Prostate gland (tissue), 2 donors: Measurements from ENCODE around the gene ACADSB.

Experiments used
- POLR2A ChIP-seq: fragments of 450-650 bp; IDR thresholded peaks from one replicate; pipeline ENCODE4 v1.6.1; 2016; ENCODE audit warnings: antibody characterized with exemption, mild to moderate bottlenecking
- POLR2AphosphoS5 ChIP-seq: sonication (generic); formaldehyde crosslinking; IDR thresholded peaks from one replicate; pipeline ENCODE4 v1.6.1; 2017; ENCODE audit warnings: antibody characterized with exemption
- TF ChIP-seq, protein P1 (sequence below), 4 experiments: fragments of 200-600 bp in 2 of 4; fragments of 450-650 bp in 2 of 4; sonication (generic) in 2 of 4; IDR thresholded peaks; 1 replicate in 3 of 4; 2 replicates in 1 of 4; pipeline ENCODE4 v1.5.1; 2016 to 2019; ENCODE audit warnings: antibody characterized with exemption in 4 of 4, mild to moderate bottlenecking in 2 of 4, moderate library complexity in 2 of 4

DNA sequence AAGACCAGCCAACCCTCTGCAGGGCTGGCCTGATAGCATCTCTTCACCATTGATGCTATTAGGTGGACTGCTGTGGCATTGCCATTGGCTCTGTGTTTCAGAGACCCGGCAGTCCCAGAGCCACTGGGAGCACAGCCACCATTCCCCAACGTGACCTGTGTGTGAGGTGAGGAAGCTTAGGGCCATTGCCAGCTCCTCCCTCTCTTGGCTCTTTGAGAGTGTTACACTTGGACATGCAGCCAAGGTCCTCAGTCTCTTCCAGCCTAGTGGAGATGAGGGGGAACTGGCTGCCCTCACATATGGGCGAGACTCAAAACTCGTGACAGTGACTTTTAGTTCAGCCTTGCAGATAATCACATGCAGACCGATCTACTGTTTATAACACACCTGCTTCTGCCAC lies 87.6 kb downstream of the ACADSB start:
- TF ChIP-seq, protein P1, sequence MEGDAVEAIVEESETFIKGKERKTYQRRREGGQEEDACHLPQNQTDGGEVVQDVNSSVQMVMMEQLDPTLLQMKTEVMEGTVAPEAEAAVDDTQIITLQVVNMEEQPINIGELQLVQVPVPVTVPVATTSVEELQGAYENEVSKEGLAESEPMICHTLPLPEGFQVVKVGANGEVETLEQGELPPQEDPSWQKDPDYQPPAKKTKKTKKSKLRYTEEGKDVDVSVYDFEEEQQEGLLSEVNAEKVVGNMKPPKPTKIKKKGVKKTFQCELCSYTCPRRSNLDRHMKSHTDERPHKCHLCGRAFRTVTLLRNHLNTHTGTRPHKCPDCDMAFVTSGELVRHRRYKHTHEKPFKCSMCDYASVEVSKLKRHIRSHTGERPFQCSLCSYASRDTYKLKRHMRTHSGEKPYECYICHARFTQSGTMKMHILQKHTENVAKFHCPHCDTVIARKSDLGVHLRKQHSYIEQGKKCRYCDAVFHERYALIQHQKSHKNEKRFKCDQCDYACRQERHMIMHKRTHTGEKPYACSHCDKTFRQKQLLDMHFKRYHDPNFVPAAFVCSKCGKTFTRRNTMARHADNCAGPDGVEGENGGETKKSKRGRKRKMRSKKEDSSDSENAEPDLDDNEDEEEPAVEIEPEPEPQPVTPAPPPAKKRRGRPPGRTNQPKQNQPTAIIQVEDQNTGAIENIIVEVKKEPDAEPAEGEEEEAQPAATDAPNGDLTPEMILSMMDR (IDR thresholded peaks at IDR 0.05) = no peak
- no peak for TF ChIP-seq POLR2A
- no peak for TF ChIP-seq POLR2AphosphoS5
